Endometrium (tissue), 2 donors: ENCODE measurements around the gene MADD.
"Not testable (repeated sequence)": the region's sequence is repeated elsewhere in the genome, so short reads cannot be mapped to it uniquely, and the experiment has no call there.

Experiments used
- FAIRE-seq: peaks from 2 replicates; lab custom pipeline; 2012; peaks lifted over from hg19 to GRCh38; lab: Jason Lieb, UNC
- donor health status: control.
- donor health status: control.

The MADD gene

GRCh38 chr11:47276923-47277322 is 7.0 kb downstream of the MADD start:
- no peak for FAIRE-seq

GRCh38 chr11:47278058-47278457 is 8.1 kb downstream of the MADD start:
- FAIRE-seq: no peak

DNA sequence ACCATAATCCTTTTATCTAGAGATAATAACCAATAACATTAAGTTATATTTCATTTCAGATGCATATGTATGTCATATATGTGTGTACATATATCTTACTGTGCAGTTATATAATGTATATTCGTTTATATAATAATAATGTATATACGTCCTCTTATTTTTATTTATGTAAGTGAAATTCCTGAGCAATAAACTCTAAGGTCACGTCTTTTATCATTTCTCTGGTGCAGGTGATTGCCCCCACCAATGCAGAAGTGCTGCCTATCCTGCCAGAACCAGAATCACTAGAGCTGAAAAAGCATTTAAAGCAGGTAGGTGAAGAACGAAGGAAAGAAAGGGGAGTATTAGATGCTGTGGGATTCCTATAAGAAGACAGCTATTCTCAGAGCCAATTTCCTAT is 8.8 kb downstream of the MADD start:
- no peak for FAIRE-seq

GRCh38 chr11:47280099-47280498 is 10.2 kb downstream of the MADD start:
- FAIRE-seq: no peak

DNA sequence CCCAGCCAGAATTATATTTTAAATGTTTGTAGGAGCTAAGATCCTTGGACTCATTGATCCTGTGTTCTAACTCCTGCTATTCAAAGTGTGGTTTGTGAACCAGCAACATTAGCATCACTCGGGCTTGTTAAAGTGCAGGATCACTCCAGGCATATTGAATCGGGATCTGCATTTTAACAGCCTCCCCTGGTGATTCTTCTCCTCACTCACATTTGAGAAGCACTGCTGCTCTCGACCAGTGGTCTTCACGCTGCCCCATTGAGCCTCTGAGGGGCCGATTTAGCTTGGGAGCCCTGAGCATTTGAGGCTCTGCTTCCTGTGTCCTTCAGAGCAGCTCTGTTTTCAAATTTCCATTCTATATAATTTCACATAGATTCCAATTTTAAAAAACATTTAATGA is 10.9 kb downstream of the MADD start:
- no peak for FAIRE-seq

GRCh38 chr11:47282462-47282861 is 12.5 kb downstream of the MADD start:
- FAIRE-seq: no peak

DNA sequence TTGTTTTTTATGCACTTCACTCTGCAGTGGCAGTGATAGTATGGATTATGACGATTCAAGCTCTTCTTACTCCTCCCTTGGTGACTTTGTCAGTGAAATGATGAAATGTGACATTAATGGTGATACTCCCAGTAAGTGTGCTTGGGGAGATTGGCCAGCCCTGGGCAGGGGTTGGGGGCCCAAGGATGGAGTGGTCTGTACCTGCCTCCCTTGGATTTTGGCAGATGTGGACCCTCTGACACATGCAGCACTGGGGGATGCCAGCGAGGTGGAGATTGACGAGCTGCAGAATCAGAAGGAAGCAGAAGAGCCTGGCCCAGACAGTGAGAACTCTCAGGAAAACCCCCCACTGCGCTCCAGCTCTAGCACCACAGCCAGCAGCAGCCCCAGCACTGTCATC is 14.2 kb downstream of the MADD start:
- FAIRE-seq: no peak

DNA sequence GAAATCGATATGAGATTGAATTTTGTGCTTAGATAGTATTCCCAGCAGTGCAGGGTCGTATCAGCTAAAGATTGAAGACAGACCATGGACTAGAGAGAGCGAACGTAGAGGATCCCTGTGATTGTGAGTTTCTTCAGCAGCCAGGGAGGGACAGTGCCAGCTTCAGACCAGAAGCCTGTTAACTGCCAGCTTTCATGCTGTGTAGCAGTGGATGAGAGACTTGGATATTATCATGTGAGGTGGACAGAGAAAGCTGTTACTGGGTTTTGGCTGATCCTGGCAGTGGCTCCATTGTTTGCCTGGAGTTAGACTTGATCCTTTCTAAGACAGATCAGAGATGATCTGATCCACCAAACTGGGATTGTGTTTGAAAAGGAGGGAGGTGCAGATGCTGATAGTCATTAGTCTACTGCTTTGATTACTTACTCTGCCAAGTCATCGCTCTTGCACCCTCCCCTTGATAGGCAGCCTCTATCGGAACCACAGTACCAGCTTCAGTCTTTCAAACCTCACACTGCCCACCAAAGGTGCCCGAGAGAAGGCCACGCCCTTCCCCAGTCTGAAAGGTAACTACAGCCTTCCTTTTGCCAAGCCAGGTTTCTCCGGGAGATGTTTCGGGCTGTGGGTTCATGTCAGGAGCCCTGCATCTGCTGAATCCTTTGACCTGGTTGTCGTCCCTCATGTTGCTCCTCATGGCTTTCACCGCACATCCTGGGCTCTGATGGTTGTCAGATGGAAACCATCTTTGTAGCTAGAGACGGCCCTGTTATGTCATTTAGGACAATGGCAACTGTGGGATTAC is 16.2 kb downstream of the MADD start:
- no peak for FAIRE-seq

DNA sequence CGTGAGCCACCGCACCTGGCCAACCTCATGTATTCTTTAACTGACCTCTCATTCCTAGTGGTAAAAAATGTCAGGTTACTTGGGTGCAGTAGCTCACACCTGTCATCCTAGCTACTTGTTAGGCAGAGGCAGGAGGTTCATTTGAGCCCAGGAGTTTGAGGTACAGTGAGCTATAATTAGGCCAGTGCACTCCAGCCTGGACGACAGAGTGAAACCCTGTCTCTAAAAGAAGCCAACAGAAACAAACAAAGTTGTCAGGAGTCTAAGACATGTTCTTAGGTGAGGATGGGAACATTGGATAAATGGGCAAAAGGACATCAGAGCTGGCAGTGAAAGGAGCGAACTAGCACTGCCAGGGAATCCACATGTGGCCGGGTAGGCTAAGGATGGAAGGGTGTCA is 18.1 kb downstream of the MADD start:
- no peak for FAIRE-seq

- FAIRE-seq: no peak
Observed at GRCh38 chr11:47289856-47290255, 19.9 kb downstream of the MADD start.

DNA sequence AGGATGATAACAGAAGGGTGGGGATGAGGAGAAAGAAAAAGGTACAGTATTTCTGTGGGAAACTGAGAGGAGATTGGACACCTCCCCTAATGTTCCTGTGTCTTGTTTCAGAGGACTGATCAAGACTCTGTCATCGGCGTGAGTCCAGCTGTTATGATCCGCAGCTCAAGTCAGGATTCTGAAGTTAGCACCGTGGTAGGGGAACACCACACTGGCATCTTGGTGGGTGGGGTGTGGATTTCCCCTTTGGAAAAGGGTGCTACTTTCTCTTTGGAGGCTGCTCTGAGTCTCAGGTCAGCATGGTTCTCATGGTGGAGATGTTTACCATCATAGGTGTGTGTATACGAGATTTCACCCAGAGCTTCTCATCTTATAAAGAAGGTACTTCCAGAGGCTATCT is 25.5 kb downstream of the MADD start:
- FAIRE-seq: no peak

GRCh38 chr11:47296045-47296444 is 26.1 kb downstream of the MADD start:
- FAIRE-seq: no peak

DNA sequence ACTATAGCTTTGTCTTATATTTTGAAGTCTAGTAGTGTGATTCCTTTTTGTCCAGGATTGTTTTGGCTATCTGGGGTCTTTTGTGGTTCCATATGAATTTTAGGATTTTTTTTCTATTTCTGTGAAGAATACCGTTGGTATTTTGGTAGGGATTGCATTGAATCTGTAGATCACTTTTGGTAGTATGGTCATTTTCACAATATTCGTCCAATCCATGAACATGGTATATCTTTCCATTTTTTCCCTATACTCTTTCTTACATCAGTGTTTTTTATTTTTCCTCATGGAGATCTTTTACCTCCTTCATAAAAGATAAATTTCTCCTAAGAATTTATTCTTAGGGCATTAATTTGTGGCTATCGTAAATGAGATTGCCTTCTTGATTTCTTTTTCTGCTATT is 29.1 kb downstream of the MADD start:
- no peak for FAIRE-seq

GRCh38 chr11:47302853-47303252 is 32.9 kb downstream of the MADD start:
- no peak for FAIRE-seq

GRCh38 chr11:47305734-47306483 is 36.0 kb downstream of the MADD start:
- no peak for FAIRE-seq

DNA sequence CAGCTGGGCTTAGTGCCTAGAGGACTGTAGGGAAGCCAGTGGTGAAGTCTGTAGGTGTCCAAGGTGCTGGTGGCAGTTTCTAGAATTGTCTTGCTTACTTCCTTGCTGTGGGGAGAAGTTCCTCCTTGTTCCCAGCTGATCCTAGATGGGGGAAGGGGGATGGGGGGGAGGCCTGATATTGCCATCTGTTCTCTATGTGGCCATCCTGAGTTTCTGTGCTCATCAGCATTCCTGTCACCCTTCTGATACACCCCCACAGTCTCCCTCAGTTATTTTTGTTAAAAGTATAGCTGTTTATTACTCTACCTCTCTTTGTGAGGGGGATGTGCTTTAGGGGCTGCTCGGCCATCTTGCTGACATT is 36.5 kb downstream of the MADD start:
- FAIRE-seq: no peak

GRCh38 chr11:47308050-47308823 is 38.3 kb downstream of the MADD start:
- FAIRE-seq: no peak

- no peak for FAIRE-seq
Observed at GRCh38 chr11:47314992-47315391, 45.1 kb downstream of the MADD start.

DNA sequence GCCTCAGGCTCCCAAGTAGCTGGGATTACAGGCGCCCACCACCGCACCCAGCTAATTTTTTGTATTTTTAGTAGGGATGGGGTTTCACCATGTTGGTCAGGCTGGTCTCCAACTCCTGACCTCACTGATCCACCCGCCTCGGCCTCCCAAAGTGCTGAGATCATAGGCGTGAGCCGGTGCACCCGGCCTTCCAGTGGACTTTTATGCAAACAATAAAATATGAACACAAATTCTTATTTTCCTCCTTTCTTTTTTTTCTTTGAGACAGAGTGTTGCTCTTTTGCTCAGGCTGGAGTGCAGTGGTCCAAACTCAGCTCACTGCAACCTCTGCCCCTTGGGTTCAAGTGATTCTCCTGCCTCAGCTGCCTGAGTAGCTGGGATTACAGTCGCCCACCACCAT is 46.6 kb downstream of the MADD start:
- not testable (repeated sequence) for FAIRE-seq

DNA sequence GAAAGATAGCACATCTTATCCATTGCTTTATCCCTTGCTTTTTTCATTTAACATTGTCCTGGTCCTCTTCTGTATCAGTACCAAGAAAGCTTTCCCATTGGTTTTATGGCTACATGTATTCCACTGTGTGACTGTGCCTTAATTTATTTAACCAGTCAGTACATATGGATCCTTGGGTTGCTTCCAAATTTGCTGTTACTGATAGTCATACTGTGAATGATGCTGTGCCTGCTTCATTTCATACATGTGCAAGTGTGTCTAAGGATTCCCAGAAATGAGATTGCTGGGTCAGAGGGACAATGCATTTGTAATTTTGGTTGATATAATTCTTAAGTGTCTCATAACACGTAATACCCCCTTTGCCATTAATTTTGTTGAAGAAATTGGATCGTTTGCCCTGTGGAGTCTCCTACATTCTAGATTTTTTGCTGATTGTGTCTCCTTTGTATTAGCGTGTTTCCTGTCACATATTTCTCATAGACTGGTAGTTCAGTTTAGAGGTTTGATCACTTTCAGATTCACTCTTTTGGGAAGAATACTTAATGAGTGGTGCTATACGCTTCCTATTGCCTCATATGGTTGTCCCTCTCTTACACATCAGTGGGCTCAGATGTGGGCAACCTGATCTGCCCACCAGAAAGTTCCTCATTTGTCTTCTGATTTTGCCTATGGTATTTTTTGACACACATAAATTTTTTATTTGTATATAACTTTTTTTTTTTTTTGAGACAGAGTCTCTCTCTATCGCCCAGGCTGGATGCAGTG is 47.3 kb downstream of the MADD start:
- FAIRE-seq: no peak

GRCh38 chr11:47318166-47318565 is 48.2 kb downstream of the MADD start:
- FAIRE-seq: no peak

- FAIRE-seq: no peak
Observed at GRCh38 chr11:47324520-47324919, 54.6 kb downstream of the MADD start.
